ENCODE data around the gene KRTAP5-8. TPM values are rescaled to one million over a fixed set of nuclear protein-coding genes. Genes with fewer than 3 reads are reported as not detected.

The KRTAP5-8 gene
- total and polyA plus RNA-seq, 9 of the 15 experiments (the other 6 are each of a cell fraction or from before 2014, with no cell fraction given) = not detected

DNA sequence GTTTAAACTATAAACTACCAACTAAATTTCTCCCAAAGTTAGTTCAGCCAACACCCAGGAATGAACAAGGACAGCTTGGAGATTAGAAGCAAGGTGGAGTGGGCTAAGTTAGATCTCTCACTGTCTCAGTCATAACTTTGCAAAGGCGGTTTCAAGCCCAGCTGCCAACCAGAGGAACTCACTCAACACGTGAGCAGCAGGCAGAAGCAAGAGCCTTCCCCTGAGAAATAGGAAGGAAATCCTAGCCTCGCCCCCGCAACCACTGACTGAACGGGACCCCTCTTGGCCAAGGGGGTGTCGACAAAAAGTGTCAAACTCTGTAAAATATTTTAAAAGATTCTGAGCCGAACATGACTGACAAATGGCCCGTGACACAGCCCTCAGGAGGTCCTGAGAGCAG, 6.0 kb downstream of the KRTAP5-8 start:
- no peaks in the 10 kb centered on the region for H3K9me1 ChIP-seq (ENCODE audit: control insufficient read depth, insufficient read depth, low read length)
- H3K36me3 ChIP-seq (ENCODE audit: control insufficient read depth, insufficient read depth, low read length) = no peaks in the 10 kb centered on the region
- TF ChIP-seq HDAC2 (IDR thresholded peaks at IDR 0.05) (no peak), CHD4 (IDR thresholded peaks at IDR 0.05; ENCODE audit: insufficient read depth, insufficient replicate concordance, low read depth, low read length, poor library complexity, severe bottlenecking) (no peak), ZNF217 (CRISPR knock-in tag; IDR thresholded peaks at IDR 0.05) (no peak)
- H3K79me2 ChIP-seq (ENCODE audit: control insufficient read depth, insufficient read depth, low read length) = no peaks in the 10 kb centered on the region
- CTCF ChIA-PET (ENCODE audit: low intra/inter-chr PET ratio) = no interaction called here
- H3K27ac ChIP-seq (ENCODE audit: extremely low read depth, low read depth, low read length) = no peak overlapping the region
- no peak overlapping the region for H3K4me2 ChIP-seq (ENCODE audit: insufficient read depth, low read length)
- no TSS peak for BruUV-seq (replicated peaks)
- peaks cover 53 to 74% of the 10 kb centered on the region in 2 experiments for H3K27me3 ChIP-seq (ENCODE audit: control insufficient read depth in 2 of 2, insufficient read depth in 2 of 2, low read length in 2 of 2)
- DNase-seq (ENCODE audit: extremely low read depth in 1 of 4, low spot score in 3 of 4) = no peak
- WGBS (ENCODE audit: insufficient coverage, low coverage, missing lambda C conversion rate) = 2% methylated on average over 8 of the region's 8 CpGs
- intact Hi-C loops (cut with micrococcal nuclease) = no loop called here
- no peak overlapping the region for H2AFZ ChIP-seq (ENCODE audit: low read depth, low read length)
- H3K9me3 ChIP-seq (replicated peaks; ENCODE audit: control insufficient read depth, insufficient read depth, low read depth, low read length) = peaks cover 2% of the 10 kb centered on the region; the same call in 1 of the 2 replicates
- no peak for ATAC-seq
- in situ Hi-C loops (cut with MboI) = no loop called here
- H4K20me1 ChIP-seq (replicated peaks; ENCODE audit: control insufficient read depth, insufficient read depth, low read length) = no peaks in the 10 kb centered on the region
- no peak for FAIRE-seq
- H3K4me1 ChIP-seq (replicated peaks in 1 of 2; ENCODE audit: control insufficient read depth in 2 of 2, insufficient read depth in 2 of 2, low read length in 2 of 2) = peaks cover 0 to 4% of the 10 kb centered on the region in 2 experiments; a peak in 1 of 5 replicates
- H3K9ac ChIP-seq (ENCODE audit: insufficient read depth in 1 of 2, low read depth in 2 of 2, low read length in 2 of 2) = no peak overlapping the region
- POLR2A ChIA-PET = no interaction called here
- H3K4me3 ChIP-seq = no peak overlapping the region

DNA sequence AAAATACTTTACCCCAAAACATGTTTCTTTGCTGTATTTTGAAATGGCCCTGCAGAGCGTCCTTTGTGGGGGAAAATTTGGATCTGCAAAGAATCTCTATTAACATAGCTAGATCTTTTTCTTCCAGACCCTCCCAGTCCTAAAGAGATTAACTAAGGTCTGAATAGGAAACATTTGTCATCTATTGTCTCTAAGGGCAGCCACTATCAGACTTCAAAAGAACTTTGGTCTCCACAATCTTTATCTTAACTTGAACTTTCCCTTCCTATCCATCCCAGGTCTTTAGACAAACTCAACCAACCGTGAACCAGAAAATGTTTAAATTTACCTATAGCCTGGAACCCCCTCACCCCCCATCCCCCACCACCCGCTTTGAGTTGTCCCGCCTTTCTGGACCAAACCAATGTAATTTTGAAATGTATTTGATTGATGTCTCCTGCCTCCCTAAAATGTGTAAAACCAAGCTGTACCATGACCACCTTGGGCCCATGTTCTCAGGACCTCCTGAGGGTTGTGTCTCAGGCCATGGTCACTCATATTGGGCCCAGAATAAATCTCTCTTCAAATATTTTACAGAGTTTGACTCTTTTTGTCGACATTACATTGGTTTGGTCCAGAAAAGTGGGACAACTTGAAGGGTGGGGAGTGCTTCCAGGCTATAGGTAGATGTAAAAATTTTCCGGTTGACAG, 6.8 kb downstream of the KRTAP5-8 start:
- peaks cover 46 to 74% of the 10 kb centered on the region in 2 experiments for H3K27me3 ChIP-seq (ENCODE audit: control insufficient read depth in 2 of 2, insufficient read depth in 2 of 2, low read length in 2 of 2)
- H3K4me3 ChIP-seq = no peak overlapping the region
- H3K9me3 ChIP-seq (replicated peaks; ENCODE audit: control insufficient read depth, insufficient read depth, low read depth, low read length) = peaks cover 2% of the 10 kb centered on the region; the same call in 1 of the 2 replicates
- intact Hi-C loops (cut with micrococcal nuclease) = no loop called here
- no peaks in the 10 kb centered on the region for H3K9me1 ChIP-seq (ENCODE audit: control insufficient read depth, insufficient read depth, low read length)
- BruUV-seq (replicated peaks) = no TSS peak
- POLR2A ChIA-PET = interaction anchor here (0.6 kb wide), 1 partner anchor 1232 kb away, joined by 4 read pairs; no protein-coding TSS in a partner anchor
- ATAC-seq (no peak), FAIRE-seq (no peak), DNase-seq (ENCODE audit: extremely low read depth in 1 of 4, low spot score in 3 of 4) (no peak)
- H3K27ac ChIP-seq (ENCODE audit: extremely low read depth, low read depth, low read length) = no peak overlapping the region
- H3K36me3 ChIP-seq (ENCODE audit: control insufficient read depth, insufficient read depth, low read length) = no peaks in the 10 kb centered on the region
- no peak overlapping the region for H3K4me2 ChIP-seq (ENCODE audit: insufficient read depth, low read length)
- no peak overlapping the region for H3K9ac ChIP-seq (ENCODE audit: insufficient read depth in 1 of 2, low read depth in 2 of 2, low read length in 2 of 2)
- in situ Hi-C loops (cut with MboI) = no loop called here
- H3K79me2 ChIP-seq (ENCODE audit: control insufficient read depth, insufficient read depth, low read length) = no peaks in the 10 kb centered on the region
- no peak overlapping the region for H2AFZ ChIP-seq (ENCODE audit: low read depth, low read length)
- H3K4me1 ChIP-seq (replicated peaks in 1 of 2; ENCODE audit: control insufficient read depth in 2 of 2, insufficient read depth in 2 of 2, low read length in 2 of 2) = peaks cover 0 to 4% of the 10 kb centered on the region in 2 experiments; a peak in 1 of 5 replicates
- CTCF ChIA-PET (ENCODE audit: low intra/inter-chr PET ratio) = no interaction called here
- no peaks in the 10 kb centered on the region for H4K20me1 ChIP-seq (replicated peaks; ENCODE audit: control insufficient read depth, insufficient read depth, low read length)
- 0% methylated on average over 6 of the region's 6 CpGs for WGBS (ENCODE audit: insufficient coverage, low coverage, missing lambda C conversion rate)
- TF ChIP-seq, protein P1, sequence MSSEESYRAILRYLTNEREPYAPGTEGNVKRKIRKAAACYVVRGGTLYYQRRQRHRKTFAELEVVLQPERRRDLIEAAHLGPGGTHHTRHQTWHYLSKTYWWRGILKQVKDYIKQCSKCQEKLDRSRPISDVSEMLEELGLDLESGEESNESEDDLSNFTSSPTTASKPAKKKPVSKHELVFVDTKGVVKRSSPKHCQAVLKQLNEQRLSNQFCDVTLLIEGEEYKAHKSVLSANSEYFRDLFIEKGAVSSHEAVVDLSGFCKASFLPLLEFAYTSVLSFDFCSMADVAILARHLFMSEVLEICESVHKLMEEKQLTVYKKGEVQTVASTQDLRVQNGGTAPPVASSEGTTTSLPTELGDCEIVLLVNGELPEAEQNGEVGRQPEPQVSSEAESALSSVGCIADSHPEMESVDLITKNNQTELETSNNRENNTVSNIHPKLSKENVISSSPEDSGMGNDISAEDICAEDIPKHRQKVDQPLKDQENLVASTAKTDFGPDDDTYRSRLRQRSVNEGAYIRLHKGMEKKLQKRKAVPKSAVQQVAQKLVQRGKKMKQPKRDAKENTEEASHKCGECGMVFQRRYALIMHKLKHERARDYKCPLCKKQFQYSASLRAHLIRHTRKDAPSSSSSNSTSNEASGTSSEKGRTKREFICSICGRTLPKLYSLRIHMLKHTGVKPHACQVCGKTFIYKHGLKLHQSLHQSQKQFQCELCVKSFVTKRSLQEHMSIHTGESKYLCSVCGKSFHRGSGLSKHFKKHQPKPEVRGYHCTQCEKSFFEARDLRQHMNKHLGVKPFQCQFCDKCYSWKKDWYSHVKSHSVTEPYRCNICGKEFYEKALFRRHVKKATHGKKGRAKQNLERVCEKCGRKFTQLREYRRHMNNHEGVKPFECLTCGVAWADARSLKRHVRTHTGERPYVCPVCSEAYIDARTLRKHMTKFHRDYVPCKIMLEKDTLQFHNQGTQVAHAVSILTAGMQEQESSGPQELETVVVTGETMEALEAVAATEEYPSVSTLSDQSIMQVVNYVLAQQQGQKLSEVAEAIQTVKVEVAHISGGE (CRISPR knock-in tag; IDR thresholded peaks at IDR 0.05) = no peak
- TF ChIP-seq NFIX (CRISPR knock-in tag; IDR thresholded peaks at IDR 0.05; ENCODE audit: low read depth) (no peak), RBM25 (IDR thresholded peaks at IDR 0.05; ENCODE audit: low read depth, low read length, severe bottlenecking) (no peak), MAFG (tag; conservative IDR thresholded peaks at IDR 0.05) (no peak)
- TF ChIP-seq, protein P2, sequence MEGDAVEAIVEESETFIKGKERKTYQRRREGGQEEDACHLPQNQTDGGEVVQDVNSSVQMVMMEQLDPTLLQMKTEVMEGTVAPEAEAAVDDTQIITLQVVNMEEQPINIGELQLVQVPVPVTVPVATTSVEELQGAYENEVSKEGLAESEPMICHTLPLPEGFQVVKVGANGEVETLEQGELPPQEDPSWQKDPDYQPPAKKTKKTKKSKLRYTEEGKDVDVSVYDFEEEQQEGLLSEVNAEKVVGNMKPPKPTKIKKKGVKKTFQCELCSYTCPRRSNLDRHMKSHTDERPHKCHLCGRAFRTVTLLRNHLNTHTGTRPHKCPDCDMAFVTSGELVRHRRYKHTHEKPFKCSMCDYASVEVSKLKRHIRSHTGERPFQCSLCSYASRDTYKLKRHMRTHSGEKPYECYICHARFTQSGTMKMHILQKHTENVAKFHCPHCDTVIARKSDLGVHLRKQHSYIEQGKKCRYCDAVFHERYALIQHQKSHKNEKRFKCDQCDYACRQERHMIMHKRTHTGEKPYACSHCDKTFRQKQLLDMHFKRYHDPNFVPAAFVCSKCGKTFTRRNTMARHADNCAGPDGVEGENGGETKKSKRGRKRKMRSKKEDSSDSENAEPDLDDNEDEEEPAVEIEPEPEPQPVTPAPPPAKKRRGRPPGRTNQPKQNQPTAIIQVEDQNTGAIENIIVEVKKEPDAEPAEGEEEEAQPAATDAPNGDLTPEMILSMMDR (IDR thresholded peaks at IDR 0.05 in 2 of 3, conservative IDR thresholded peaks at IDR 0.05 in 1 of 3; ENCODE audit: insufficient read depth in 2 of 3, low read depth in 1 of 3, low read length in 3 of 3) = no peak
